Measurements from ENCODE around the gene CPLANE1. TPM values are rescaled to one million over a fixed set of nuclear protein-coding genes. Genes with fewer than 3 reads are reported as not detected.

Gene CPLANE1
- polyA plus RNA-seq, 1 donor (not counting 4 experiments of a cell fraction or from before 2014, with no cell fraction given) = 9.2 TPM

DNA sequence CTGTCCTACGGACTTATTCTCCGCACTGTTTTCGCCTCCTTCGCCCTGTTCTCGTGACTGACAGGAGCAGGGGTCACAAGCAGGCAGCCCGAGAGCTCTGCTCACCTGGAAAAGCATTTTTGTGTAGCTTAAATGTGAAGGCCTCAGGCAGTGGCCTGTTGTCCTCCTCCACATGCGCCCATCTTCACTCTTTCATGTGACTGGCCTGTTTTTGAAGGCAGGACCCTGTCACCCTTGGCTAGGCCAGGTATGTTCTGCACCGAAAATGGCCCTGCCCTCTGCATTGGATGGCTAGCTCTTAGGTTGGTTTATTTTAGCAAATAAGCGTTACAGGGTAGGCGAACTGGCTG lies 614 bp upstream of the CPLANE1 start:
- dilution Hi-C loops (cut with MboI; ENCODE audit: extremely low pct_ligation_motif_present, low sequenced_read_pairs) = no loop called here
- H3K4me1 ChIP-seq (ENCODE audit: control insufficient read depth, extremely low read depth, insufficient read depth, low read length) = peaks cover 4% of the 10 kb centered on the region
- peak overlapping the region; percentile 87 for H3K9ac ChIP-seq (ENCODE audit: control insufficient read depth, extremely low read depth, insufficient read depth, low read length)

GRCh38 chr5:37248421-37248969 lies 681 bp downstream of the CPLANE1 start:
- Histone ChIP-seq H3K9me1 (ENCODE audit: control insufficient read depth, extremely low read depth, insufficient read depth, low read length) (no peaks in the 10 kb centered on the region), H3K4me1 (ENCODE audit: control insufficient read depth, extremely low read depth, insufficient read depth, low read length) (peaks cover 4% of the 10 kb centered on the region), H3K36me3 (ENCODE audit: control insufficient read depth in 2 of 2, extremely low read depth in 1 of 2, insufficient read depth in 2 of 2, low read length in 2 of 2) (no peaks in the 10 kb centered on the region), H2AFZ (ENCODE audit: control insufficient read depth, low read length) (peak overlapping the region; percentile 93), H3K9me3 (ENCODE audit: control insufficient read depth, low read depth, low read length) (no peaks in the 10 kb centered on the region), H3K4me2 (ENCODE audit: control insufficient read depth, extremely low read depth, insufficient read depth, low read depth, low read length) (peak overlapping the region; percentile 93), H3K27ac (ENCODE audit: control insufficient read depth, insufficient read depth, low read length) (peak overlapping the region; percentile 52), H3K9ac (ENCODE audit: control insufficient read depth, extremely low read depth, insufficient read depth, low read length) (peak overlapping the region; percentile 87), H3K4me3 (ENCODE audit: control insufficient read depth in 2 of 3, extremely low read depth in 1 of 3, insufficient read depth in 2 of 3, low read depth in 1 of 3, low read length in 3 of 3) (peak overlapping the region; percentile 88 to 92 (median 89)), H3K79me2 (ENCODE audit: control insufficient read depth, insufficient read depth, low read length) (no peaks in the 10 kb centered on the region), H4K20me1 (ENCODE audit: control insufficient read depth, extremely low read depth, insufficient read depth, low read length) (no peaks in the 10 kb centered on the region), H3K27me3 (ENCODE audit: control insufficient read depth, extremely low read depth, insufficient read depth, low read length) (no peaks in the 10 kb centered on the region)
- TF ChIP-seq, protein P1, sequence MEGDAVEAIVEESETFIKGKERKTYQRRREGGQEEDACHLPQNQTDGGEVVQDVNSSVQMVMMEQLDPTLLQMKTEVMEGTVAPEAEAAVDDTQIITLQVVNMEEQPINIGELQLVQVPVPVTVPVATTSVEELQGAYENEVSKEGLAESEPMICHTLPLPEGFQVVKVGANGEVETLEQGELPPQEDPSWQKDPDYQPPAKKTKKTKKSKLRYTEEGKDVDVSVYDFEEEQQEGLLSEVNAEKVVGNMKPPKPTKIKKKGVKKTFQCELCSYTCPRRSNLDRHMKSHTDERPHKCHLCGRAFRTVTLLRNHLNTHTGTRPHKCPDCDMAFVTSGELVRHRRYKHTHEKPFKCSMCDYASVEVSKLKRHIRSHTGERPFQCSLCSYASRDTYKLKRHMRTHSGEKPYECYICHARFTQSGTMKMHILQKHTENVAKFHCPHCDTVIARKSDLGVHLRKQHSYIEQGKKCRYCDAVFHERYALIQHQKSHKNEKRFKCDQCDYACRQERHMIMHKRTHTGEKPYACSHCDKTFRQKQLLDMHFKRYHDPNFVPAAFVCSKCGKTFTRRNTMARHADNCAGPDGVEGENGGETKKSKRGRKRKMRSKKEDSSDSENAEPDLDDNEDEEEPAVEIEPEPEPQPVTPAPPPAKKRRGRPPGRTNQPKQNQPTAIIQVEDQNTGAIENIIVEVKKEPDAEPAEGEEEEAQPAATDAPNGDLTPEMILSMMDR (optimal IDR thresholded peaks at IDR 0.05 in 1 of 3, IDR thresholded peaks at IDR 0.05 in 1 of 3, conservative IDR thresholded peaks at IDR 0.05 in 1 of 3; ENCODE audit: extremely low read depth in 1 of 3, insufficient read depth in 2 of 3, low read length in 3 of 3) = no peak
- TF ChIP-seq EZH2 (IDR thresholded peaks at IDR 0.05; ENCODE audit: low read length) = no peak
- FAIRE-seq (no peak), DNase-seq (ENCODE audit: low read depth, low spot score) (no peak)
- dilution Hi-C loops (cut with MboI; ENCODE audit: extremely low pct_ligation_motif_present, low sequenced_read_pairs) = no loop called here

More for the DNA sequence above, 614 bp upstream of the CPLANE1 start:
- TF ChIP-seq, protein P1 (optimal IDR thresholded peaks at IDR 0.05 in 1 of 3, IDR thresholded peaks at IDR 0.05 in 1 of 3, conservative IDR thresholded peaks at IDR 0.05 in 1 of 3; ENCODE audit: extremely low read depth in 1 of 3, insufficient read depth in 2 of 3, low read length in 3 of 3) = no peak
- TF ChIP-seq EZH2 (IDR thresholded peaks at IDR 0.05; ENCODE audit: low read length) = no peak
- Histone ChIP-seq H3K9me3 (ENCODE audit: control insufficient read depth, low read depth, low read length) (no peaks in the 10 kb centered on the region), H3K4me3 (ENCODE audit: control insufficient read depth in 2 of 3, extremely low read depth in 1 of 3, insufficient read depth in 2 of 3, low read depth in 1 of 3, low read length in 3 of 3) (peak overlapping the region; percentile 88 to 92 (median 89)), H3K9me1 (ENCODE audit: control insufficient read depth, extremely low read depth, insufficient read depth, low read length) (no peaks in the 10 kb centered on the region), H3K79me2 (ENCODE audit: control insufficient read depth, insufficient read depth, low read length) (no peaks in the 10 kb centered on the region), H3K36me3 (ENCODE audit: control insufficient read depth in 2 of 2, extremely low read depth in 1 of 2, insufficient read depth in 2 of 2, low read length in 2 of 2) (no peaks in the 10 kb centered on the region), H3K27ac (ENCODE audit: control insufficient read depth, insufficient read depth, low read length) (no peak overlapping the region), H2AFZ (ENCODE audit: control insufficient read depth, low read length) (peak overlapping the region; percentile 93), H3K4me2 (ENCODE audit: control insufficient read depth, extremely low read depth, insufficient read depth, low read depth, low read length) (peak overlapping the region; percentile 93), H4K20me1 (ENCODE audit: control insufficient read depth, extremely low read depth, insufficient read depth, low read length) (no peaks in the 10 kb centered on the region), H3K27me3 (ENCODE audit: control insufficient read depth, extremely low read depth, insufficient read depth, low read length) (no peaks in the 10 kb centered on the region)
- FAIRE-seq = no peak
- DNase-seq (ENCODE audit: low read depth, low spot score) = no peak
